ENCODE measurements around the gene PPP2R5C.

Gene PPP2R5C

GRCh38 chr14:101925152-101925551 is 163.6 kb downstream of the PPP2R5C start:
- FAIRE-seq, result no peak

- FAIRE-seq, result no peak
Measured at GRCh38 chr14:101926085-101926484, 164.6 kb downstream of the PPP2R5C start.

GRCh38 chr14:101926620-101927019 is 165.1 kb downstream of the PPP2R5C start:
- no peak for FAIRE-seq

GRCh38 chr14:101927859-101928258 is 166.3 kb downstream of the PPP2R5C start:
- no peak for FAIRE-seq

GRCh38 chr14:101928415-101928841 is 166.9 kb downstream of the PPP2R5C start:
- FAIRE-seq, result no peak

GRCh38 chr14:101929096-101929495 is 167.6 kb downstream of the PPP2R5C start:
- FAIRE-seq, result no peak

GRCh38 chr14:101929946-101930345 is 168.4 kb downstream of the PPP2R5C start:
- FAIRE-seq, result no peak

GRCh38 chr14:101932673-101933072 is 171.2 kb downstream of the PPP2R5C start:
- no peak for FAIRE-seq

- FAIRE-seq, result no peak
Measured at GRCh38 chr14:101933209-101933608, 171.7 kb downstream of the PPP2R5C start.

GRCh38 chr14:101934601-101935150 is 173.2 kb downstream of the PPP2R5C start:
- FAIRE-seq, result no peak

GRCh38 chr14:101937926-101938767 is 176.6 kb downstream of the PPP2R5C start:
- no peak for FAIRE-seq

GRCh38 chr14:101939646-101940170 is 178.2 kb downstream of the PPP2R5C start:
- no peak for FAIRE-seq

- no peak for FAIRE-seq
Measured at GRCh38 chr14:101944451-101944850, 182.9 kb downstream of the PPP2R5C start.

GRCh38 chr14:101945171-101945570 is 183.7 kb downstream of the PPP2R5C start:
- no peak for FAIRE-seq

- no peak for FAIRE-seq
Measured at GRCh38 chr14:101947577-101947903, 186.0 kb downstream of the PPP2R5C start.

GRCh38 chr14:101947904-101948665 is 186.6 kb downstream of the PPP2R5C start:
- FAIRE-seq, result peak; percentile 98

GRCh38 chr14:101948666-101949216 is 187.2 kb downstream of the PPP2R5C start:
- FAIRE-seq, result no peak

GRCh38 chr14:101950100-101950499 is 188.6 kb downstream of the PPP2R5C start:
- no peak for FAIRE-seq

GRCh38 chr14:101950516-101951215 is 189.2 kb downstream of the PPP2R5C start:
- FAIRE-seq, result no peak

- no peak for FAIRE-seq
Measured at GRCh38 chr14:101953151-101953550, 191.6 kb downstream of the PPP2R5C start.

GRCh38 chr14:101954501-101954900 is 193.0 kb downstream of the PPP2R5C start:
- FAIRE-seq, result no peak

- no peak for FAIRE-seq
Measured at GRCh38 chr14:101955695-101956161, 194.2 kb downstream of the PPP2R5C start.
